HEK293 (cell line): ENCODE results near the gene PUM1.

ENCODE experiments used
- CTCF ChIP-seq: fragments of 450-650 bp; formaldehyde crosslinking; IDR thresholded peaks from 2 replicates; pipeline ENCODE4 v1.5.1; 2016; ENCODE audit warnings: missing biosample characterization, missing genetic modification characterization
- ZNF311 ChIP-seq: fragments of 450-650 bp; formaldehyde crosslinking; IDR thresholded peaks from 2 replicates; pipeline ENCODE4 v1.5.1; 2017; ENCODE audit warnings: missing biosample characterization, missing genetic modification characterization, borderline replicate concordance
- ZNF398 ChIP-seq: fragments of 450-650 bp; formaldehyde crosslinking; IDR thresholded peaks from 2 replicates; pipeline ENCODE4 v1.5.1; 2017; ENCODE audit warnings: missing biosample characterization, missing genetic modification characterization
- ZNF416 ChIP-seq: fragments of 450-650 bp; formaldehyde crosslinking; IDR thresholded peaks from 2 replicates; pipeline ENCODE4 v1.5.1; 2016; ENCODE audit warnings: missing biosample characterization, missing genetic modification characterization
- ZNF449 ChIP-seq: fragments of 450-650 bp; formaldehyde crosslinking; IDR thresholded peaks from 2 replicates; pipeline ENCODE4 v1.5.1; 2017; ENCODE audit warnings: missing biosample characterization, mild to moderate bottlenecking, missing genetic modification characterization, moderate library complexity
- ZNF785 ChIP-seq: fragments of 450-650 bp; formaldehyde crosslinking; IDR thresholded peaks from 2 replicates; pipeline ENCODE4 v1.5.1; 2016; ENCODE audit warnings: missing biosample characterization, missing genetic modification characterization

GRCh38 chr1:30971496-30971895, 94.0 kb downstream of the PUM1 start:
- TF ChIP-seq CTCF (tag by site-specific recombination), result no peak
- no peak for TF ChIP-seq ZNF785 (tag by site-specific recombination)
- TF ChIP-seq ZNF398 (tag by site-specific recombination), result no peak
- no peak for TF ChIP-seq ZNF449
- TF ChIP-seq ZNF416, result no peak
- no peak for TF ChIP-seq ZNF311 (tag by site-specific recombination)
